HCT116 (cell line): ENCODE measurements around the gene C1QL3. TPM values are rescaled to one million over a fixed set of nuclear protein-coding genes. Genes with fewer than 3 reads are reported as not detected.

Experiments
- ATAC-seq: fragments of 200-7000 bp; cut with Tn5 transposase; 2 replicates; pipeline ENCODE4 v1.9.1; 2020; ENCODE audit warnings: mild to moderate bottlenecking, moderate library complexity
- BruUV-seq: library from RNA; stranded (reverse); fragments of 400-500 nt; replicated peaks from 2 replicates; lab custom pipeline; 2021; lab: Mats Ljungman, UMichigan
- CTCF ChIA-PET: fragments of 300-600 bp; sonication (Branson Sonifier 250); formaldehyde crosslinking; loops from one replicate; lab custom pipeline; 2021; ENCODE audit warnings: antibody characterized with exemption; lab: Charles Lee
- POLR2A ChIA-PET: fragments of 300-600, 350-600 bp; sonication (Branson Sonifier 250); formaldehyde crosslinking; loops from one replicate; lab custom pipeline; 2021; ENCODE audit warnings: antibody characterized with exemption; lab: Charles Lee
- RAD21 ChIA-PET, 2 experiments: fragments of 300-600 bp; sonication (Branson Sonifier 250); formaldehyde crosslinking; loops; one replicate each; lab custom pipeline; 2023; ENCODE audit warnings: low total read pairs in 2 of 2; ENCODE audit not compliant: uncharacterized antibody in 2 of 2, unreplicated experiment in 2 of 2, low non-redundant PET in 1 of 2; lab: Charles Lee
- DNase-seq: peaks from one replicate; pipeline ENCODE4 v3.0.0-alpha.2; 2010; ENCODE audit warnings: low read depth, low spot score
- H2AFZ ChIP-seq: fragments of 200-600 bp; shearing (Covaris generic), sonication (generic); 2 replicates; pipeline ENCODE4 v1.6.1; 2017; ENCODE audit warnings: low read depth, mixed run types, mixed read lengths, antibody characterized with exemption, low read length; ENCODE audit not compliant: poor library complexity, severe bottlenecking
- H3K27ac ChIP-seq: 2 replicates; pipeline ENCODE4 v1.5.1; 2012; ENCODE audit warnings: low read depth, low read length
- H3K27me3 ChIP-seq: fragments of 200-600 bp; sonication (generic); 2 replicates; pipeline ENCODE4 v1.6.1; 2016; ENCODE audit warnings: mixed run types, low read length, mixed read lengths; ENCODE audit not compliant: insufficient read depth
- H3K36me3 ChIP-seq, 2 experiments: fragments of 200-500 bp in 1 of 2; fragments of 200-600 bp in 1 of 2; sonication (Bioruptor generic) in 1 of 2; sonication (generic) in 1 of 2; 2 replicates each; pipeline versions ENCODE4 v1.5.1 to v1.6.1; 2014 to 2016; ENCODE audit warnings: low read length in 2 of 2, inconsistent platforms in 1 of 2, mixed read lengths in 1 of 2, mixed run types in 1 of 2; ENCODE audit not compliant: insufficient read depth in 2 of 2, control insufficient read depth in 1 of 2
- H3K4me1 ChIP-seq, 2 experiments: fragments of 200-600 bp in 1 of 2; sonication (generic) in 1 of 2; 2 replicates each; pipeline versions ENCODE4 v1.5.1 to v1.6.1; 2012 to 2017; ENCODE audit warnings: low read length in 2 of 2, inconsistent platforms in 1 of 2, mild to moderate bottlenecking in 1 of 2, mixed read lengths in 1 of 2, mixed run types in 1 of 2, moderate library complexity in 1 of 2; ENCODE audit not compliant: insufficient read depth in 2 of 2, control insufficient read depth in 1 of 2
- H3K4me2 ChIP-seq: fragments of 200-600 bp; sonication (generic); 2 replicates; pipeline ENCODE4 v1.6.1; 2017; ENCODE audit warnings: mixed run types, low read length, mixed read lengths
- H3K4me3 ChIP-seq, 2 experiments: fragments of 200-600 bp in 1 of 2; sonication (generic) in 1 of 2; replicated peaks in 1 of 2; 2 replicates each; pipeline ENCODE4 v1.5.1; 2011 to 2016; ENCODE audit warnings: low read length in 2 of 2, control low read depth in 1 of 2, low read depth in 1 of 2, mild to moderate bottlenecking in 1 of 2, mixed read lengths in 1 of 2, mixed run types in 1 of 2
- H3K79me2 ChIP-seq: fragments of 200-600 bp; sonication (generic); 2 replicates; pipeline ENCODE4 v1.6.1; 2017; ENCODE audit warnings: mild to moderate bottlenecking, mixed run types, low read length, moderate library complexity, mixed read lengths; ENCODE audit not compliant: insufficient read depth
- H3K9ac ChIP-seq: fragments of 200-600 bp; sonication (generic); 2 replicates; pipeline ENCODE4 v1.6.1; 2016; ENCODE audit warnings: low read length, mixed read lengths
- H3K9me2 ChIP-seq: fragments of 200-600 bp; sonication (generic), shearing (Covaris generic); 2 replicates; pipeline ENCODE4 v1.6.1; 2017; ENCODE audit warnings: mixed run types, mild to moderate bottlenecking, moderate library complexity; ENCODE audit not compliant: insufficient read depth
- H3K9me3 ChIP-seq, 2 experiments: fragments of 200-500 bp in 1 of 2; fragments of 200-600 bp in 1 of 2; sonication (Bioruptor generic) in 1 of 2; sonication (generic) in 1 of 2; 2 replicates each; pipeline ENCODE4 v1.6.1; 2014 to 2017; ENCODE audit warnings: low read length in 2 of 2, mixed read lengths in 2 of 2, inconsistent platforms in 1 of 2, low read depth in 1 of 2, mild to moderate bottlenecking in 1 of 2, mixed run types in 1 of 2, moderate library complexity in 1 of 2; ENCODE audit not compliant: control insufficient read depth in 1 of 2, insufficient read depth in 1 of 2
- H4K20me1 ChIP-seq: fragments of 200-600 bp; sonication (generic), shearing (Covaris generic); 2 replicates; pipeline ENCODE4 v1.6.1; 2017; ENCODE audit warnings: mixed run types, mild to moderate bottlenecking, moderate library complexity; ENCODE audit not compliant: insufficient read depth
- ATF3 ChIP-seq: IDR thresholded peaks from 2 replicates; pipeline ENCODE4 v1.6.1; 2012
- CBX3 ChIP-seq: IDR thresholded peaks from 2 replicates; pipeline ENCODE4 v1.6.1; 2012; ENCODE audit warnings: low read depth
- CEBPB ChIP-seq: IDR thresholded peaks from 2 replicates; pipeline ENCODE4 v1.6.1; 2012; ENCODE audit warnings: low read depth
- ELF1 ChIP-seq: IDR thresholded peaks from 2 replicates; pipeline ENCODE4 v1.6.1; 2012; ENCODE audit warnings: low read depth, borderline replicate concordance
- EZH2phosphoT487 ChIP-seq: fragments of 200-600 bp; IDR thresholded peaks from 2 replicates; pipeline ENCODE4 v1.6.1; 2018; ENCODE audit warnings: antibody characterized with exemption, borderline replicate concordance
- FOSL1 ChIP-seq: IDR thresholded peaks from 2 replicates; pipeline ENCODE4 v1.6.1; 2012; ENCODE audit warnings: low read depth
- JUND ChIP-seq: IDR thresholded peaks from 2 replicates; pipeline ENCODE4 v1.6.1; 2012
- POLR2A ChIP-seq: IDR thresholded peaks from 2 replicates; pipeline ENCODE4 v1.7.0; 2011; ENCODE audit warnings: borderline replicate concordance; ENCODE audit not compliant: insufficient read depth, insufficient read length; ENCODE audit errors: extremely low read depth
- POLR2AphosphoS5 ChIP-seq: IDR thresholded peaks from 2 replicates; pipeline ENCODE4 v1.6.1; 2011; ENCODE audit warnings: mild to moderate bottlenecking, low read depth, low read length, moderate library complexity
- RAD21 ChIP-seq: IDR thresholded peaks from 2 replicates; pipeline ENCODE4 v1.6.1; 2012; ENCODE audit warnings: low read depth, mild to moderate bottlenecking
- SIN3A ChIP-seq: IDR thresholded peaks from 2 replicates; pipeline ENCODE4 v1.6.1; 2012; ENCODE audit warnings: low read depth
- SP1 ChIP-seq: IDR thresholded peaks from 2 replicates; pipeline ENCODE4 v1.6.1; 2012; ENCODE audit warnings: low read depth
- SRF ChIP-seq: IDR thresholded peaks from 2 replicates; pipeline ENCODE4 v1.6.1; 2012; ENCODE audit warnings: low read depth
- TCF7L2 ChIP-seq: IDR thresholded peaks from 2 replicates; pipeline ENCODE4 v1.7.0; 2011; ENCODE audit warnings: borderline replicate concordance, inconsistent platforms; ENCODE audit not compliant: insufficient read depth, insufficient read length; ENCODE audit errors: extremely low read depth
- ZNF274 ChIP-seq: fragments of 200-500 bp; sonication (Bioruptor generic); IDR thresholded peaks from 2 replicates; pipeline ENCODE4 v1.6.1; 2014; ENCODE audit warnings: mild to moderate bottlenecking, low read depth, low read length, inconsistent platforms
- intact Hi-C: fragments of 100-400 bp; cut with micrococcal nuclease; formaldehyde crosslinking; loops from 2 replicates; pipeline ENCODE4 v1.10.0; 2022
- total RNA-seq: library from RNA; stranded (reverse); gene quantifications from one replicate; pipeline ENCODE4 v1.2.1, GENCODE V29; 2021; ENCODE audit not compliant: unreplicated experiment

The C1QL3 gene
- total RNA-seq, 1 experiment from 2014 or later = not detected

- ChIA-PET RAD21 (no interaction called here), POLR2A (no interaction called here), CTCF (no interaction called here)
- Histone ChIP-seq H3K9me3 (no peaks in the 10 kb centered on the region), H3K4me1 (no peaks in the 10 kb centered on the region), H3K4me3 (no peak overlapping the region), H3K27me3 (no peaks in the 10 kb centered on the region), H3K27ac (no peak overlapping the region), H4K20me1 (0 out of 2 replicates have a peak, but pooled peaks cover 4% of the 10 kb centered on the region), H3K79me2 (no peaks in the 10 kb centered on the region), H3K9ac (no peak overlapping the region), H3K36me3 (peaks cover 0 to 3% of the 10 kb centered on the region in 2 experiments; a peak in 1 of 4 replicates), H3K9me2 (no peaks in the 10 kb centered on the region), H2AFZ (no peak overlapping the region), H3K4me2 (no peak overlapping the region)
- no peak for TF ChIP-seq ZNF274
- TF ChIP-seq SRF = no peak
- TF ChIP-seq EZH2phosphoT487 = no peak
- TF ChIP-seq TCF7L2 = no peak
- no peak for TF ChIP-seq POLR2A
- TF ChIP-seq CEBPB = no peak
- TF ChIP-seq SIN3A = no peak
- no peak for TF ChIP-seq JUND
- intact Hi-C loops = no loop called here
- ATAC-seq (no peak), DNase-seq (no peak)
- no TSS peak for BruUV-seq
These were observed 16.5 kb downstream of the C1QL3 start for GRCh38 chr10:16505161-16505560.

- Histone ChIP-seq H3K9me3 (no peaks in the 10 kb centered on the region), H3K4me1 (no peaks in the 10 kb centered on the region), H3K4me2 (no peak overlapping the region), H2AFZ (no peak overlapping the region), H3K9me2 (no peaks in the 10 kb centered on the region), H3K27ac (no peak overlapping the region), H3K9ac (no peak overlapping the region), H3K79me2 (no peaks in the 10 kb centered on the region), H3K27me3 (no peaks in the 10 kb centered on the region), H3K36me3 (no peaks in the 10 kb centered on the region), H4K20me1 (no peaks in the 10 kb centered on the region), H3K4me3 (no peak overlapping the region)
- TF ChIP-seq ELF1 = no peak
- no peak for TF ChIP-seq EZH2phosphoT487
- no peak for TF ChIP-seq POLR2AphosphoS5
- no peak for TF ChIP-seq TCF7L2
- TF ChIP-seq JUND = no peak
- TF ChIP-seq CEBPB = no peak
- no peak for TF ChIP-seq CBX3
- no peak for TF ChIP-seq SRF
- TF ChIP-seq RAD21 = no peak
- TF ChIP-seq FOSL1 = no peak
- TF ChIP-seq SP1 = no peak
- no peak for TF ChIP-seq ATF3
- BruUV-seq = no TSS peak
- CTCF ChIA-PET = no interaction called here
- POLR2A ChIA-PET = interaction anchor here (0.7 kb wide), 1 partner anchor 1351 kb away, joined by 4 read pairs; no protein-coding TSS in a partner anchor
- ATAC-seq (no peak), DNase-seq (no peak)
- RAD21 ChIA-PET = interaction anchor here in 1 of 2 experiments (0.6 kb wide), 1 partner anchor 21 kb away, joined by 4 read pairs; no protein-coding TSS in a partner anchor
- intact Hi-C loops = no loop called here
These were observed 23.8 kb downstream of the C1QL3 start for GRCh38 chr10:16497911-16498310.
